ENCODE measurements around the gene ABHD17A. TPM values are rescaled to one million over a fixed set of nuclear protein-coding genes. Genes with fewer than 3 reads are reported as not detected.

The ABHD17A gene
- total RNA-seq, 1 experiment from 2014 or later, result 68.2 TPM

DNA sequence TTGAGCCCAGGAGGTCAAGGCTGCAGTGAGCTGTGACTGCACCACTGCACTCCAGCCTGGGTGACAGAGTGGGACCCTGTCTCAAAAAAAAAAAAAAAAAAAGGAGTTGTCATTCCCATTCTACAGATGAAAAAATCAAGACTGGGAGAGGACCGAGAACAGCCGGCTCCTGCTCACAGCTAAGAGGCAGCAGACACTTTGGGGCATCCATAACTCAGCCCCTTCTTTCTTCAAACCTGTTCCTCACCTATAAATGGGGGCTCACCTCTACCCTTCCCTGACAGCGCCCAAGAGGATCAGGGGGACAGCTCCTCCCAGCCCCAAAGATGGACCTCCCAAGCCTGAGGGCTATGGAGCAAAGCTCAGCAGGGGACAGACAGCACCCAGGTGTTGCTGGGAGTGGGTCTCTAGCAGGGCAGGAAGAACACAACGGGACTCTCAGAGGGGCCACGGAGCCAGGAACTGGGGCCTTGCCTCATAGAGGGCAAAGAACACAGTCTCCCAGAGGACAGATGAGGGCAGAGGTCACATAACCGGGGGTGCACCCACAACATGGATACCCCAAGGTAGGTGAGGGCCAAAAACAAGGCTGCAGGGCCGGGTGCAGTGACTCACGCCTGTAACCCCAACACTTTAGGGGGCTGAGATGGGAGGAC lies 18.5 kb downstream of the ABHD17A start:
- no peaks in the 10 kb centered on the region for H4K20me1 ChIP-seq (ENCODE audit: insufficient read depth)
- ATAC-seq (no peak), DNase-seq (ENCODE audit: low read depth, low spot score) (no peak)
- CTCF ChIA-PET, result interaction anchor here (0.7 kb wide), 1 partner anchor 9 kb away, joined by 3 read pairs; no protein-coding TSS in a partner anchor
- no peak overlapping the region for H3K9ac ChIP-seq (ENCODE audit: low read length)
- H3K4me3 ChIP-seq (replicated peaks in 1 of 2; ENCODE audit: low read depth in 1 of 2, low read length in 2 of 2), result no peak overlapping the region
- H3K4me2 ChIP-seq (ENCODE audit: low read length), result no peak overlapping the region
- no peak overlapping the region for H3K27ac ChIP-seq (ENCODE audit: low read depth, low read length)
- TF ChIP-seq RAD21 (IDR thresholded peaks at IDR 0.05; ENCODE audit: low read depth) (no peak), FOSL1 (IDR thresholded peaks at IDR 0.05; ENCODE audit: low read depth) (no peak), SIN3A (IDR thresholded peaks at IDR 0.05; ENCODE audit: low read depth) (no peak), SRF (IDR thresholded peaks at IDR 0.05; ENCODE audit: low read depth) (no peak), CEBPB (IDR thresholded peaks at IDR 0.05; ENCODE audit: low read depth) (no peak), ZNF274 (IDR thresholded peaks at IDR 0.05; ENCODE audit: low read depth, low read length) (no peak), POLR2A (IDR thresholded peaks at IDR 0.05; ENCODE audit: borderline replicate concordance, extremely low read depth, insufficient read depth, insufficient read length) (no peak), ELF1 (IDR thresholded peaks at IDR 0.05; ENCODE audit: borderline replicate concordance, low read depth) (no peak), EZH2 (IDR thresholded peaks at IDR 0.05) (no peak), JUND (IDR thresholded peaks at IDR 0.05) (no peak), MAX (IDR thresholded peaks at IDR 0.05) (no peak), EGR1 (IDR thresholded peaks at IDR 0.05; ENCODE audit: low read depth) (no peak)
- TF ChIP-seq, protein P1, sequence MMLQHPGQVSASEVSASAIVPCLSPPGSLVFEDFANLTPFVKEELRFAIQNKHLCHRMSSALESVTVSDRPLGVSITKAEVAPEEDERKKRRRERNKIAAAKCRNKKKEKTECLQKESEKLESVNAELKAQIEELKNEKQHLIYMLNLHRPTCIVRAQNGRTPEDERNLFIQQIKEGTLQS (IDR thresholded peaks at IDR 0.05), result no peak
- H3K27me3 ChIP-seq (ENCODE audit: insufficient read depth, low read length), result no peaks in the 10 kb centered on the region
- peaks cover 10 to 28% of the 10 kb centered on the region in 2 experiments for H3K4me1 ChIP-seq (ENCODE audit: control insufficient read depth in 1 of 2, insufficient read depth in 2 of 2, low read length in 2 of 2)
- H3K36me3 ChIP-seq (ENCODE audit: control insufficient read depth in 1 of 2, insufficient read depth in 2 of 2, low read length in 2 of 2), result peaks cover 0 to 10% of the 10 kb centered on the region in 2 experiments; a peak in 1 of 4 replicates
- BruUV-seq (replicated peaks), result no TSS peak
- no peaks in the 10 kb centered on the region for H3K9me2 ChIP-seq (ENCODE audit: insufficient read depth)
- no peaks in the 10 kb centered on the region for H3K9me3 ChIP-seq (ENCODE audit: control insufficient read depth in 1 of 2, insufficient read depth in 1 of 2, low read depth in 1 of 2, low read length in 2 of 2)
- intact Hi-C loops (cut with micrococcal nuclease), result no loop called here
- peaks cover 17% of the 10 kb centered on the region for H3K79me2 ChIP-seq (ENCODE audit: insufficient read depth, low read length)
- RAD21 ChIA-PET (ENCODE audit: low non-redundant PET in 1 of 2, low total read pairs in 2 of 2, uncharacterized antibody in 2 of 2, unreplicated experiment in 2 of 2), result no interaction called here
- POLR2A ChIA-PET, result interaction anchor here (2.0 kb wide), 1 partner anchor 9 kb away, joined by 5 read pairs; no protein-coding TSS in a partner anchor
- H2AFZ ChIP-seq (ENCODE audit: low read depth, low read length, poor library complexity, severe bottlenecking), result no peak overlapping the region
